ENCODE results near the gene DENND2C. TPM values are rescaled to one million over a fixed set of nuclear protein-coding genes. Genes with fewer than 3 reads are reported as not detected.

DENND2C gene
- polyA plus RNA-seq (2011; rRNA removed) (0.43 and 0.64 TPM in 2 replicates), polyA minus RNA-seq (2011; rRNA and poly(A)+ RNA removed) (0.74 and 0.83 TPM in 2 replicates)

GRCh38 chr1:114669562-114670082 is at the start of gene DENND2C:
TSS of gene DENND2C (minus strand) at chr1:114670049. CDS start at chr1:114625984, 44,065 bp downstream.
- TF ChIP-seq CTCF (IDR thresholded peaks at IDR 0.05; ENCODE audit: low read depth, low read length): no peak
- ChIA-PET POLR2A (interaction anchor here (1.0 kb wide), 1 partner anchor 158 kb away, joined by 3 read pairs; the partner anchor contains the start of gene TRIM33), CTCF (interaction anchor here (0.7 to 5.4 kb wide), 3 partner anchors 10 to 323 kb away, joined by 3 to 25 read pairs (median 3); no protein-coding TSS in a partner anchor)
- H3K4me3 ChIP-seq (ENCODE audit: low read depth, low read length): peak within 1 kb of the TSS; percentile 81
- no peak for DNase-seq (ENCODE audit: low read depth, low spot score)
- H3K27me3 ChIP-seq (ENCODE audit: control insufficient read depth, insufficient read depth, low read length): no peaks in the 10 kb centered on the region
- H3K27ac ChIP-seq (ENCODE audit: low read depth, low read length): peak within 1 kb of the TSS; percentile 39
- H3K9me3 ChIP-seq (ENCODE audit: control insufficient read depth, insufficient read depth, low read length): no peaks in the 10 kb centered on the region

- Histone ChIP-seq H3K9me3 (ENCODE audit: control insufficient read depth, insufficient read depth, low read length) (no peaks in the 10 kb centered on the region), H3K27me3 (ENCODE audit: control insufficient read depth, insufficient read depth, low read length) (no peaks in the 10 kb centered on the region), H3K4me3 (ENCODE audit: low read depth, low read length) (no peak overlapping the region), H3K27ac (ENCODE audit: low read depth, low read length) (no peak overlapping the region)
- DNase-seq (ENCODE audit: low read depth, low spot score): no peak
- ChIA-PET POLR2A (no interaction called here), CTCF (no interaction called here)
- no peak for TF ChIP-seq CTCF (IDR thresholded peaks at IDR 0.05; ENCODE audit: low read depth, low read length)
Observed at GRCh38 chr1:114719424-114719787, 49.6 kb upstream of the DENND2C start.

- ChIA-PET POLR2A (interaction anchor here (1.2 kb wide), 1 partner anchor 20 kb away, joined by 3 read pairs; no protein-coding TSS in a partner anchor), CTCF (no interaction called here)
- DNase-seq (ENCODE audit: low read depth, low spot score): no peak
- Histone ChIP-seq H3K27ac (ENCODE audit: low read depth, low read length) (no peak overlapping the region), H3K4me3 (ENCODE audit: low read depth, low read length) (no peak overlapping the region), H3K9me3 (ENCODE audit: control insufficient read depth, insufficient read depth, low read length) (no peaks in the 10 kb centered on the region), H3K27me3 (ENCODE audit: control insufficient read depth, insufficient read depth, low read length) (no peaks in the 10 kb centered on the region)
- TF ChIP-seq CTCF (IDR thresholded peaks at IDR 0.05; ENCODE audit: low read depth, low read length): no peak
Observed at GRCh38 chr1:114718661-114719423, 49.0 kb upstream of the DENND2C start.

GRCh38 chr1:114716304-114717170 is 46.7 kb upstream of the DENND2C start, which contains the start of gene NRAS:
TSS of gene NRAS (minus strand) at chr1:114716771. CDS start at chr1:114716160, 611 bp downstream.
- Histone ChIP-seq H3K27me3 (ENCODE audit: control insufficient read depth, insufficient read depth, low read length) (no peaks in the 10 kb centered on the region), H3K27ac (ENCODE audit: low read depth, low read length) (peak within 1 kb of the TSS; percentile 95), H3K4me3 (ENCODE audit: low read depth, low read length) (peak within 1 kb of the TSS; percentile 92), H3K9me3 (ENCODE audit: control insufficient read depth, insufficient read depth, low read length) (no peaks in the 10 kb centered on the region)
- TF ChIP-seq CTCF (IDR thresholded peaks at IDR 0.05; ENCODE audit: low read depth, low read length): no peak
- ChIA-PET CTCF (interaction anchor here (1.3 to 2.0 kb wide), 2 partner anchors 337 to 370 kb away, joined by 3 to 6 read pairs; no protein-coding TSS in a partner anchor), POLR2A (interaction anchor here (0.5 to 1.5 kb wide), 3 partner anchors 22 to 824 kb away, joined by 3 to 5 read pairs (median 3); partner anchors contain the start of gene CSDE1)
- peak; percentile 69 for DNase-seq (ENCODE audit: low read depth, low spot score)

Data from AG04450 (cell line).